Stimulated activated CD8-positive, alpha-beta memory T cell treated with anti-CD3 and anti-CD28 coated beads, Interleukin-4, amount 100 ng/mL, for 24 hours (primary cell): ENCODE results near the gene FUT8.

Experiments
- DNase-seq: peaks from one replicate; pipeline ENCODE4 v3.0.0-alpha.2; 2020; ENCODE audit warnings: low read depth

Gene FUT8

DNA sequence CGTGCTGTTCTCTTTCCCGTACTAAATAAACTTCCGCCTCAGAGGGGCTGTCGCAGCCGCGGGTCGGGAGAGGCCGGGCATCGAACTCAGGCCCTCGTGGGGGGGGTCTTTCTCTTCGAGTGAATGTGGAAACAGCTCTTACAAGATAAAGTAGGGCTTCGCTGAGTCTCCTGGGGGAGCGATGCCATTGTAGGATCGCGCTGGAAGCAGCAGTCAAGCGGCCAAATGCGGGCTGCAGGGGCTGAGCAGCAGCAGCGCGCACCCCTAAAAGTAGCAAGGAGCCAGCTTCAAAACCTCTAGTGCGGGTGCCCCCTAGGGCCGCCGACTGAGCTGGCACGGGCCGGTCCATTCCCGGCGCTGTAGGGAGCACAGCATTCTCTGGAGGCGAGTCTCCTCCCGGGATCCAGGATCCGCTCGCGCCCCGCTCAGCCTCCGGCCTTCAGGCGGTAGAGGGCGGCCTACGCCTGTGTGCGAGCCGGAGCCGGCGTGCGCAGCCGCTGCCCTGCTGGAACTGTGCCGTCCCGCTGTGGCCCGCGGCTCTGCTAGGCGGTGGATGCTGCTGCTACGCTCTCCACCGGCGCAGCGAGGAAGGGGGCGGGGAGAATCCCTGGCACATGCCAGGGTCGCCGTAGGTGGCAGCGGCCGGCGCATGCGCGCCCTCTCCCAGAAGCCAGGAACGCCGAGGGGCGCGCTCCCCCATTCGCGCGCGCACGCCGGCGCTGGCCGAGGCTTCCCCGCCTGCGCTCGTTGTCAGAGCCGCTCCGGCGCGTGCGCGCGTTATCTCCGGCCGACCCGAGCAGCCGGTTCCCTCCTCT, at the start of gene FUT8:
Gene FUT8 (plus strand): TSS at position 699 of the 815 bp plus-strand sequence. CDS start 148,834 bp downstream, outside the sequence.
- peak; percentile 95 for DNase-seq

- no peak for DNase-seq
Observed at GRCh38 chr14:65366802-65367565, 45.5 kb upstream of the FUT8 start.

DNA sequence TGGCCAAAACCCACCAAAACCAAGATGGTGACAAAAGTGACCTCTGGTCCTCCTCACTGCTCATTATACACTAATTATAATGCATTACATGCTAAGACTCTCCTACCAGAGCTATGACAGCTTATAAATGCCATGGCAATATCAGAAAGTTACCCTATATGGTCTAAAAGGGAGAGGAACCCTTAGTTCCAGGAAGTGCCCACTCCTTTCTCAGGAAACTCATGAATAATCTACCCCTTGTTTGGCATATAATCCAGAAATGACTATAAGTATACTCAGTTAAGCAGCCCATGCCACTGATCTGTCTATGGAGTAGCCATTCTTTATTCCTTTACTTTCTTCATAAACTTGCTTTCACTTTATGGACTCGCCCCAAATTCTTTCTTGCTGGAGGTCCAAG, 43.0 kb upstream of the FUT8 start:
- no peak for DNase-seq

GRCh38 chr14:65370801-65371248, 41.7 kb upstream of the FUT8 start:
- no peak for DNase-seq

- DNase-seq = no peak
Observed at GRCh38 chr14:65371784-65372183, 40.7 kb upstream of the FUT8 start.

DNA sequence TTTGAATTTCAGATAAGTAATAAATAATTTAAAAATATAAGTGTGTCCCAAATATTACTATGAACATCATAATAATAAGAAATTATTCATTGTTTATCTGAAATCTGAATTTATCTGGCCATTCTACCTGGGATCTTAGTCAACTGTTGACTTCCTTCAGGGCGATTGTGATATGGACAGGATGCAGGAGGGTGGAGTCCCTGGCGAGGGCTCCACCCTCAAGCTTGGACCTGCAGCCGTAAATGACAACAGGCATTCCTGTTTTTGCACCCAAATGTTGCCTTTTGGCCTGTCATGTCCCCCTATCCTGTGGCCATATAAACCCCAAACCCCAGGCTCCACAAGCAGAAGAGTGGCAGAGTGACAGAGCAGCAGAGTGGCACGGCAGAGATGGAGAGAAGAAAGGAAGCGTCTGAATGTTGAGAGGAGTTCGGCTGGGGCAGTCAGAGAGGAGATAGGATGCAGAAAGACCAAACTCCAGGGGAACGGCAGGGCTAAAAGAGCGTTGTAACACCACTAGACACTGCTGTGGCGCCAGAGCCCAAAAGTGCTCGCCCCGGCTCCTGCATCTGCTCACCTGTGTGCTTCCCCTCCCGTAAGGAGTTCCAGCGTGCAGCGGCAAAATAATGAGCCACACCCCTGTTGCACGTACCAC, 39.4 kb upstream of the FUT8 start:
- DNase-seq = no peak

DNA sequence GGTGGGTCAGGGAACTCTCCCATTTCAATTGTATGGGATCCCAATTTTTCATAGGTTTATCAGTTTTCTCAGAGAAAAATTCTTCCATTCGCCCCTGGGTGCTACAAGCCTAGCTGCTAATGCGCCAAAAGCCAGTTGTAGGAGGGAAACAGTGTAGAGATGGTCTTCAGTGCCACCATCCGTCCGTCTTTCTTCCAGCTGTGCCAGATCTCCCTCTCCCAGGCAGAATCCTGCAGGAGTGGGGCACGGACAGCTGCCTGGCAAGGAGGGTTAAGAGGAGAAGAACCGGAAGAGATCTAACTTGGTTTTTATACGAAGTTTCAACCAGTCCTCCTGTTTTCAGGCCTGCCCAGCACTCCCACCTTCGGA, 38.9 kb upstream of the FUT8 start:
- DNase-seq = no peak

GRCh38 chr14:65377576-65377975, 35.0 kb upstream of the FUT8 start:
- no peak for DNase-seq

DNA sequence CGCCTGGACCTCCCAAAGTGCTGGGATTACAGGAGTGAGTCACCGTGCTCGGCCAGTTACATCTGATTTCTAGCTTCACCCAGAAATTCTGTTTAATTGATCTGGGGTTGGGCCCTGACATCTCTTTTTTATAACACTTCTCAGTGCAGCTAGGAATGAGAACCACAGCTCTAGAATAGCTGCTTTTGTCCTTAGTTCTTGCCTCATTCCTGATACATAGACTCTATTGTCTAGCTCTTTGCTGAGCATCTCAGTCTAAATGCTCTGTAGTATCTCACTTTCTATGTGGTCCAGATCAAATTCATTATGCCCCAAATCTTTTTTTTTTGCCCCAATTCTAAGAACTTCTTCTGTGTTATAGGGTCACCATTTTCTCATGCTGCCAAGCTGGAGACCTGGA, 29.9 kb upstream of the FUT8 start:
- DNase-seq = no peak

- DNase-seq = no peak
Observed at GRCh38 chr14:65387171-65387570, 25.4 kb upstream of the FUT8 start.

DNA sequence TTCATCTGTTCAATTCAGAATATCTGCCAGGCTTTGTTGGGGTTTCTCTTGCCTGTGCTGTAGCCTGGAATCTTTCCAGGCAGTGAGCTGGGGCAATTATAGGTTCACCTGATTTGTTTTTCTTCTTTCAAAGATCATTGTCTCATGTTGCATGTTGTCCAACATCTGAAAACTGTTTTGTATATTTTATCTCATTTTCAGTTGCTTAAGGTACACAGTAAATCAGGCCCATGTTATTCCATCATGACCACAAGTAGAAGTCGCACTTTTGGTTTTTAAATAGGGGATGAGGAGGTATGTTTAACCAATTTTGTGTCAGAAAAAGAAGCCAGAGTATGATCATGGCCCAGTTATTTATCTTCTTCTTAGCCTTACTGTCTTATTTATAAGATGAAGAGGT, 24.9 kb upstream of the FUT8 start:
- DNase-seq = no peak

GRCh38 chr14:65392296-65392695, 20.2 kb upstream of the FUT8 start:
- DNase-seq = no peak

DNA sequence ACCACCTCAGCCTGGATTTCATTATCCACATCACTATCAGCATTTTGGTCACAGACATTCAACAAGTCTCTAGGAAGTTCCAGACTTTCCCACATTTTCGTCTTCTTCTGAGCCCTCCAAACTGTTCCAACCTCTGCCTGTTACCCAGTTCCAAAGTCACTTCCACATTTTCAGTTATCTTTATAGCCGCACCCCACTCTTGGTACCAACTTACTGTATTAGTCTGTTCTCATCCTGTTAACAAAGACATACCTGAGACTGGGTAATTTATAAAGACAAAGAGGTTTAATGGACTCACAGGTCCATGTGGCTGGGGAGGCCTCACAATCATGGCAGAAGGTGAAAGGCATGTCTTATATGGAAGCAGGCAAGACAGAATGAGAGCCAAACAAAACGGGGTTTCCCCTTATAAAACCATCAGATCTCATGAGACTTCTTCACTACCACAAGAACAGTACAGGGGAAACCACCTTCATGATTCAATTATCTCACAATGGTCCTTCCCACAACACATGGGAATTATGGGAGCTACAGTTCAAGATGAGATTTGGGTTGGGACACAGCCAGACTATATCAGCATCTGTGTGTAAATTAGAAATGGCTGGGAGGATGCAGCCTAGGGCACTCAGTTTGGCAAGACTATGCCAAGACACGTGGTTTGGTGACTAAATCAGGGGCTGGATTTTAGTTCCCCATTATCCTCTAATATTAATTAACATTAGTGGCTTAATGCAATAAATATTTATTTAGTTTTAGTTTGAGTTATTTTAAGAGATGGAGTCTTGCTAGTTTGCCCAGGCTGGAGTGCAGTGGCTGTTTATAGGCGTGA, 16.2 kb upstream of the FUT8 start:
- no peak for DNase-seq

DNA sequence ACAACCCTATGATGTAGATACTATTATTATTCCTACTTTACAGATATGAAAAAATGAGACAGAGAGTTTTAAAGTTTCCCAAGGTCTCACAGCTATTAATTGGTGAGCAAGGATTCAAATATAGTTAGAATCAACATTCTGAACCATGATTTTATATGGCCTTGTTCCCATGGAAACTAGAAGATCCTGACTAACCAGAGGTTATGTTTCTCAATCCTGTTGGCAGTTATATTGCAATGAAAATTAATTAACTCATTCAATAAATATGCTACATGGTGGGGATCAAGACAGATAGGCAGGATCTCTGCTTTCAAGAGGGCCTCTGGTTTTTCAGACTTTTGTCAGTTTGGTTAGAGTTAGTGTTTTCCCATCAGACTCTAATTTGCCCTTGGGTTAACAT, 9.3 kb upstream of the FUT8 start:
- no peak for DNase-seq

DNA sequence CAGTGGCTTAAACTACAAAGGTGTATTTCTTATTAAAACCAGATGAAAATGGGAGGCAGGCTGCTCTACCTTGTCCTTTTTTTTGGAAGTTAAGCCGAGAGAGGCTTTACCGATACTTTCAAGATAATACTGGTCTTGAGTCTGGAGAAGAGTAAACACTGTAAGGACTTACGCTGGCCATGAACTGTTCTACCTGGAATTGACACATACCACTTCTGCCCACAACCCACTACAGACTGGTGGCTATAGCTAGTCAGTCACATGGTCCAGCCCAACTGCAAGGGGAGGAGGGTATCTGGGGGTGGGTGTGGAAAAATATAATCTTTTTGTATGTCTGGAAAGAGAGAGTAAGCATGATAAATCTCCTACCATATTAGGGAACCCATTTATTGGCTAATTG, 4.4 kb upstream of the FUT8 start:
- DNase-seq = no peak

- no peak for DNase-seq
Observed at GRCh38 chr14:65410640-65411039, 1.9 kb upstream of the FUT8 start.

DNA sequence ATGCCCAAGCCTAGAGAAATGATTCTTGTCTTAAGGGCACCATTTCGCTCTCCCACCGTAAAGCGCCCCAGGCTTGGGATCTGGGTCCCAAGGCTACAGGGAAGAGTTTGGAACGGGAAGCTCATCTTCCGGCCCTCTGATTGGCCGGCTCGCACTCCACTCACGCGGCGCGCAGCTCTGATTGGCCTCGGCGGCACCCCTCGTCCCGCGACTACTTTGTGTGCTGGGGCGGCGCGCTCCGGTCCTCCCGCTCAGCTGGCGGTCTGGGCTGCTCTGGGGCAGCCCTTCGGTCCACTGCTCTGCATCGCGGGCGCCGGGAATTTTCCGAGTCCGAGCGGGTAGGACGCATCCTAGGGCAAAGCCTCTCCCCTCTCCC, 886 bp upstream of the FUT8 start:
- DNase-seq = peak; percentile 70

DNA sequence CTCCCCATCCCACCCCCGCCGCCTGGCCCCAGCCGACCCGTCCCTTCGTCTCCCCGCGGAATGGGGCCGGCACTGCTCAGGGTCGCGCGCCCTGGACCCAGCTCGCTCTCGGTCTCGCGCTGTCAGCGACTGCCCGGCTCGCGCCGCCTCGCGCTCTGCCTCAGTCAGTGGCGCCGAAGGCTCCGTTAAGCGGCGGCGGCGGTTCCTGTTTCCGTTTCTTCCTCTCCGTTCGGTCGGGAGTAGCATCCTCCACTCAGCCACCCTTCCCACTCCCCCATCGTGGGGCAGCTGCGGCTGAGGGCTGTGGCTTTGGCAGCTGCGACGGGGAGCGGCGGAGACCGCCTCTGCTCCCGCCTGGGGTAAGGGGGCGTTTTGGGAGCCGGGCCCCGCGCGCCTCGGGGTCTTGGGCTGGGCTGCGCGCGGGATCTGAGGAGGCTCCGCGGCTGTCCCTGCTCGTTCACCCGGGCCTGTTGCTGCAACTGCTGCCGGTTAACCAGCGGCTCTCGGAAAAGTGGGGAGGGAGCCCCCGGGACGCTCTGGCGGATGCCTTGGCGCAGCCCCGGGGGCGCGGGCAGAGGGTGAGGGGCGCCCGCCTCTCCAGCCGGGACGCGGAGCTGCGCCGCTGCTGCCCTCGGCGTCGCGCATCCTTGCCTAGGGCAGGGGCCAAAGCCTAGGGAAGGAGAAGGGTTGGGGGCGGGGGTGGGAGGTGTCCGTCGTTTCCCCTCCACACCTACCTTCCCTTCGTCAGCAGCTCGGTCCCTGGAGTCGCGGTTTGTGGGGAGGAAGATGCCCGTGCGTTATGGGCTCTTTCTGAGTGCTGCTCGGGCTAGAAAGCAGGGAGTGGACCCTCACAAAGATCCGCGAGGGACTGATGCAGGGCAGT, 567 bp downstream of the FUT8 start:
- DNase-seq = no peak

DNA sequence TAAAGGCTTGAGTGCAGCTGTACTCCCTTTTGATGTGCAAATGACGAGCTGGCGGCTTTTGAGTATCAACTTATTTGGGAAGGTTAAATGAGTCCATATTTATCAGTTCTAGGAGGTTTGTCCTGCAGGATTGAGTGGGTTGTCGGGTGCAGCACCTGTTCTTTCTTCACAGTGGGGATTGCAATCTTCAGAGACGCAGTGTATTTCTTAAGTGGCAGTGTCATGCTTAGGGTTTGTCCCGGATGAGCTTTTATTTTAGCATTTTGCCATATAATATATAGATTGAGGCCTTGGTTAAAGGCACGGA, 1.2 kb downstream of the FUT8 start:
- DNase-seq = no peak

- DNase-seq = no peak
Observed at GRCh38 chr14:65414961-65415589, 2.5 kb downstream of the FUT8 start.

DNA sequence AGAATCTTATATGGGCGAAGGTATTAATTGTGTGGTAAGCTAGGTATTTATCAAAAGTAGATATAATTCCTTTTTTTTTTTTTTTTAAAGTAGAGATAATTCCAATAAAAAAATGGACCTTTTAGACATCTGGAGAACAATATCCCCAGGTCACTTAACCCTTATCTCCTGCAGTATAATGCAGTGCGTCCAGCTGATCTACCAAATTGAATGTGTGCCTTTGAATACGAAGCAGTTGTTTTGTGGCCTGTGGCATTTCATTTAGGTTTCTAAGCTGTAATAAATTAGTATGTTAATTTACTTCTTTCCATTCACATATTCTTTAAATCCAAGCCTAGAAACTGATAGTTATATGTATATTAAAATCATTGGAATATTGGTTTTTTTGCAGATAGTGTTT, 3.1 kb downstream of the FUT8 start:
- no peak for DNase-seq
